ENCODE data around the gene IQCM. TPM values are rescaled to one million over a fixed set of nuclear protein-coding genes. Genes with fewer than 3 reads are reported as not detected.

The IQCM gene
- total RNA-seq, 4 donors from 2014 or later, result not detected

- TF ChIP-seq CTCF (IDR thresholded peaks at IDR 0.05; ENCODE audit: low read depth), result no peak
Measured at GRCh38 chr4:149676076-149676475, 139.6 kb downstream of the IQCM start.

- no peak for TF ChIP-seq CTCF (IDR thresholded peaks at IDR 0.05; ENCODE audit: low read depth)
Measured at GRCh38 chr4:149645790-149646189, 169.9 kb downstream of the IQCM start.

GRCh38 chr4:149638073-149638472 lies 177.6 kb downstream of the IQCM start:
- no peak for TF ChIP-seq CTCF (IDR thresholded peaks at IDR 0.05; ENCODE audit: low read depth)

GRCh38 chr4:149634368-149634767 lies 181.3 kb downstream of the IQCM start:
- no peak for TF ChIP-seq CTCF (IDR thresholded peaks at IDR 0.05; ENCODE audit: low read depth)

GRCh38 chr4:149631629-149632028 lies 184.0 kb downstream of the IQCM start:
- TF ChIP-seq CTCF (IDR thresholded peaks at IDR 0.05; ENCODE audit: low read depth), result no peak

- TF ChIP-seq CTCF (IDR thresholded peaks at IDR 0.05; ENCODE audit: low read depth), result no peak
Measured at GRCh38 chr4:149630064-149630463, 185.6 kb downstream of the IQCM start.

GRCh38 chr4:149605601-149606378 lies 209.9 kb downstream of the IQCM start:
- TF ChIP-seq CTCF (IDR thresholded peaks at IDR 0.05; ENCODE audit: low read depth), result no peak
